ENCODE results near the gene POLR2J. TPM values are rescaled to one million over a fixed set of nuclear protein-coding genes. Genes with fewer than 3 reads are reported as not detected.

The POLR2J gene
- total and polyA plus RNA-seq, 2 experiments from 2014 or later: 32.2 to 167 TPM

GRCh38 chr7:102431617-102432298, 47.0 kb downstream of the POLR2J start (continued):
- no peak for TF ChIP-seq ZNF114 (CRISPR knock-in tag; IDR thresholded peaks at IDR 0.05)
- TF ChIP-seq REST (IDR thresholded peaks at IDR 0.05; ENCODE audit: unreplicated experiment): no peak
- TF ChIP-seq, protein P1, sequence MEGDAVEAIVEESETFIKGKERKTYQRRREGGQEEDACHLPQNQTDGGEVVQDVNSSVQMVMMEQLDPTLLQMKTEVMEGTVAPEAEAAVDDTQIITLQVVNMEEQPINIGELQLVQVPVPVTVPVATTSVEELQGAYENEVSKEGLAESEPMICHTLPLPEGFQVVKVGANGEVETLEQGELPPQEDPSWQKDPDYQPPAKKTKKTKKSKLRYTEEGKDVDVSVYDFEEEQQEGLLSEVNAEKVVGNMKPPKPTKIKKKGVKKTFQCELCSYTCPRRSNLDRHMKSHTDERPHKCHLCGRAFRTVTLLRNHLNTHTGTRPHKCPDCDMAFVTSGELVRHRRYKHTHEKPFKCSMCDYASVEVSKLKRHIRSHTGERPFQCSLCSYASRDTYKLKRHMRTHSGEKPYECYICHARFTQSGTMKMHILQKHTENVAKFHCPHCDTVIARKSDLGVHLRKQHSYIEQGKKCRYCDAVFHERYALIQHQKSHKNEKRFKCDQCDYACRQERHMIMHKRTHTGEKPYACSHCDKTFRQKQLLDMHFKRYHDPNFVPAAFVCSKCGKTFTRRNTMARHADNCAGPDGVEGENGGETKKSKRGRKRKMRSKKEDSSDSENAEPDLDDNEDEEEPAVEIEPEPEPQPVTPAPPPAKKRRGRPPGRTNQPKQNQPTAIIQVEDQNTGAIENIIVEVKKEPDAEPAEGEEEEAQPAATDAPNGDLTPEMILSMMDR (conservative IDR thresholded peaks at IDR 0.05; ENCODE audit: low read depth in 2 of 2): no peak

- Histone ChIP-seq H4K20me1 (replicated peaks; ENCODE audit: insufficient read depth) (no peaks in the 10 kb centered on the region; the same call in 1 of the 2 replicates), H3K36me3 (ENCODE audit: insufficient read depth) (0 out of 2 replicates have a peak, but pooled peaks cover 4% of the 10 kb centered on the region), H3K79me2 (replicated peaks; ENCODE audit: insufficient read depth) (0 out of 2 replicates have a peak, but pooled peaks cover 3% of the 10 kb centered on the region), H2AFZ (no peak overlapping the region), H3K27ac (ENCODE audit: low read depth) (no peak overlapping the region), H3K4me3 (no peak overlapping the region), H3K4me2 (no peak overlapping the region), H3K9me2 (ENCODE audit: insufficient read depth) (no peaks in the 10 kb centered on the region), H3K27me3 (ENCODE audit: insufficient read depth) (no peaks in the 10 kb centered on the region), H3K4me1 (ENCODE audit: insufficient read depth) (peaks cover 22% of the 10 kb centered on the region), H3F3A (replicated peaks; ENCODE audit: low read depth) (no peaks in the 10 kb centered on the region; the same call in 1 of the 2 replicates)
- ATAC-seq: no peak
- no peak for DNase-seq (ENCODE audit: low spot score)
- H3K4me1 Mint-ChIP-seq: peaks cover 26% of the 10 kb centered on the region
- peaks cover 21% of the 10 kb centered on the region for H3K36me3 Mint-ChIP-seq (ENCODE audit: low read depth)
- no peaks in the 10 kb centered on the region for H3K9me3 Mint-ChIP-seq
- peaks cover 18% of the 10 kb centered on the region for H3K27me3 Mint-ChIP-seq (ENCODE audit: insufficient read depth, low read depth, poor library complexity)
- no peak overlapping the region for H3K27ac Mint-ChIP-seq
- H3K4me3 Mint-ChIP-seq: no peak overlapping the region; the same call in 2 of the 3 replicates
- no peak for TF ChIP-seq EZH2phosphoT487 (IDR thresholded peaks at IDR 0.05; ENCODE audit: unreplicated experiment)
- no peak for TF ChIP-seq POLR2AphosphoS5 (IDR thresholded peaks at IDR 0.05; ENCODE audit: low read depth)
- no peak for TF ChIP-seq STAT1 (IDR thresholded peaks at IDR 0.05; ENCODE audit: unreplicated experiment)
- TF ChIP-seq EZH2 (IDR thresholded peaks at IDR 0.05; ENCODE audit: low read depth, unreplicated experiment): no peak
- TF ChIP-seq, protein P1 (conservative IDR thresholded peaks at IDR 0.05; ENCODE audit: low read depth in 2 of 2): no peak
- TF ChIP-seq, protein P2, sequence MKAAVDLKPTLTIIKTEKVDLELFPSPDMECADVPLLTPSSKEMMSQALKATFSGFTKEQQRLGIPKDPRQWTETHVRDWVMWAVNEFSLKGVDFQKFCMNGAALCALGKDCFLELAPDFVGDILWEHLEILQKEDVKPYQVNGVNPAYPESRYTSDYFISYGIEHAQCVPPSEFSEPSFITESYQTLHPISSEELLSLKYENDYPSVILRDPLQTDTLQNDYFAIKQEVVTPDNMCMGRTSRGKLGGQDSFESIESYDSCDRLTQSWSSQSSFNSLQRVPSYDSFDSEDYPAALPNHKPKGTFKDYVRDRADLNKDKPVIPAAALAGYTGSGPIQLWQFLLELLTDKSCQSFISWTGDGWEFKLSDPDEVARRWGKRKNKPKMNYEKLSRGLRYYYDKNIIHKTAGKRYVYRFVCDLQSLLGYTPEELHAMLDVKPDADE (IDR thresholded peaks at IDR 0.05): no peak
- no peak for TF ChIP-seq NANOG (IDR thresholded peaks at IDR 0.05; ENCODE audit: borderline replicate concordance)
These were observed 49.4 kb downstream of the POLR2J start for GRCh38 chr7:102429141-102429899.
